WTC11 (cell line): ENCODE results near the gene SELENOI. TPM values are rescaled to one million over a fixed set of nuclear protein-coding genes. Genes with fewer than 3 reads are reported as not detected.
"Not testable (repeated sequence)": the region's sequence is repeated elsewhere in the genome, so short reads cannot be mapped to it uniquely, and the experiment has no call there.

Experiments used
- ATAC-seq: fragments of 200-7000 bp; cut with Tn5 transposase; 2 replicates; pipeline ENCODE4 v1.10.0; 2021; ENCODE audit warnings: mild to moderate bottlenecking, moderate library complexity
- CTCF ChIA-PET: fragments of 300-600 bp; sonication (Branson Sonifier 250); formaldehyde crosslinking; loops from one replicate; lab custom pipeline; 2021; ENCODE audit warnings: antibody characterized with exemption; lab: Charles Lee
- POLR2A ChIA-PET: fragments of 350-600 bp; sonication (Branson Sonifier 250); formaldehyde crosslinking; loops from one replicate; lab custom pipeline; 2021; ENCODE audit warnings: antibody characterized with exemption; lab: Charles Lee
- DNase-seq: peaks from one replicate; pipeline ENCODE4 v3.0.0; 2021; ENCODE audit warnings: low spot score
- H3K27ac Mint-ChIP-seq: 2 replicates; pipeline ENCODE4 v1.8.0; 2021; ENCODE audit warnings: mixed read lengths
- H3K27me3 Mint-ChIP-seq: 2 replicates; pipeline ENCODE4 v1.8.0; 2021; ENCODE audit warnings: low read depth, mild to moderate bottlenecking, moderate library complexity, mixed read lengths
- H3K36me3 Mint-ChIP-seq: 2 replicates; pipeline ENCODE4 v1.8.0; 2021; ENCODE audit warnings: mixed read lengths
- H3K4me1 Mint-ChIP-seq: 2 replicates; pipeline ENCODE4 v1.8.0; 2022; ENCODE audit warnings: mixed read lengths
- H3K4me3 Mint-ChIP-seq: 2 replicates; pipeline ENCODE4 v1.8.0; 2021; ENCODE audit warnings: mild to moderate bottlenecking, moderate library complexity, mixed read lengths
- H3K9me3 Mint-ChIP-seq: 2 replicates; pipeline ENCODE4 v1.8.0; 2021; ENCODE audit warnings: mixed read lengths
- CDX4 ChIP-seq: fragments of 250-450 bp; sonication (Bioruptor Pico); IDR thresholded peaks from 2 replicates; pipeline ENCODE4 v1.9.0; 2021; ENCODE audit warnings: moderate library complexity, mild to moderate bottlenecking, inconsistent platforms, borderline replicate concordance
- CTCF ChIP-seq: fragments of 200-600 bp; IDR thresholded peaks from 2 replicates; pipeline ENCODE4 v1.8.0; 2022; ENCODE audit warnings: antibody characterized with exemption
- ERG ChIP-seq: fragments of 250-450 bp; sonication (Bioruptor Pico); IDR thresholded peaks from 2 replicates; pipeline ENCODE4 v1.8.0; 2021; ENCODE audit warnings: mild to moderate bottlenecking
- FOXK1 ChIP-seq: sonication (generic); formaldehyde crosslinking; IDR thresholded peaks from 2 replicates; pipeline ENCODE4 v1.8.0; 2022; ENCODE audit warnings: mild to moderate bottlenecking, moderate library complexity, missing genetic modification reagents
- GRHL2 ChIP-seq: fragments of 250-450 bp; sonication (Bioruptor Pico); IDR thresholded peaks from 2 replicates; pipeline ENCODE4 v1.8.0; 2022; ENCODE audit warnings: mild to moderate bottlenecking, moderate library complexity; ENCODE audit not compliant: insufficient replicate concordance, severe bottlenecking
- HMGA2 ChIP-seq: fragments of 250-450 bp; sonication (Bioruptor Pico); IDR thresholded peaks from 2 replicates; pipeline ENCODE4 v1.4.0; 2021; ENCODE audit warnings: mild to moderate bottlenecking, moderate library complexity
- KAT7 ChIP-seq: sonication (generic); formaldehyde crosslinking; IDR thresholded peaks from 2 replicates; pipeline ENCODE4 v1.8.1; 2023; ENCODE audit warnings: missing genetic modification reagents, mild to moderate bottlenecking, borderline replicate concordance
- MYBL2 ChIP-seq: sonication (generic); formaldehyde crosslinking; IDR thresholded peaks from 2 replicates; pipeline ENCODE4 v1.8.1; 2023; ENCODE audit warnings: mild to moderate bottlenecking, moderate library complexity, missing genetic modification reagents
- NFE2L1 ChIP-seq: sonication (generic); formaldehyde crosslinking; IDR thresholded peaks from 2 replicates; pipeline ENCODE4 v1.8.1; 2023; ENCODE audit warnings: missing genetic modification reagents
- RELA ChIP-seq: sonication (generic); formaldehyde crosslinking; IDR thresholded peaks from 2 replicates; pipeline ENCODE4 v1.8.1; 2022; ENCODE audit warnings: missing genetic modification reagents, mild to moderate bottlenecking, borderline replicate concordance
- TEAD1 ChIP-seq: sonication (generic); formaldehyde crosslinking; IDR thresholded peaks from 2 replicates; pipeline ENCODE4 v1.8.0; 2022; ENCODE audit warnings: mild to moderate bottlenecking, missing genetic modification reagents
- ZMAT4 ChIP-seq: fragments of 250-450 bp; sonication (Bioruptor Pico); IDR thresholded peaks from 2 replicates; pipeline ENCODE4 v1.9.0; 2021; ENCODE audit warnings: mild to moderate bottlenecking
- ZNF121 ChIP-seq: sonication (generic); formaldehyde crosslinking; IDR thresholded peaks from 2 replicates; pipeline ENCODE4 v1.8.0; 2023; ENCODE audit warnings: missing genetic modification reagents
- ZNF423 ChIP-seq: fragments of 250-450 bp; sonication (Bioruptor Pico); IDR thresholded peaks from 2 replicates; pipeline ENCODE4 v2.1.2; 2022; ENCODE audit warnings: mild to moderate bottlenecking, moderate library complexity
- total RNA-seq: library from RNA; stranded (reverse); gene quantifications from 3 replicates; pipeline ENCODE4 v1.2.3, GENCODE V29; 2021
- TF ChIP-seq, protein P1 (sequence below): fragments of 250-450 bp; sonication (Bioruptor Pico); IDR thresholded peaks from 2 replicates; pipeline ENCODE4 v1.9.0; 2021; ENCODE audit warnings: mild to moderate bottlenecking

The SELENOI gene
- total RNA-seq, 1 experiment from 2014 or later = 53.1 TPM

- ChIA-PET CTCF (interaction anchor here (1.4 kb wide), 1 partner anchor 83 kb away, joined by 3 read pairs; the partner anchor contains the start of gene HADHA), POLR2A (interaction anchor here (1.1 kb wide), 1 partner anchor 8 kb away, joined by 3 read pairs; no protein-coding TSS in a partner anchor)
- ATAC-seq = no peak
- H3K36me3 Mint-ChIP-seq = no peaks in the 10 kb centered on the region
- 0 out of 2 replicates have a peak, but pooled peaks cover 5% of the 10 kb centered on the region for H3K9me3 Mint-ChIP-seq
- no peak overlapping the region for H3K4me3 Mint-ChIP-seq
- peaks cover 7% of the 10 kb centered on the region; the same call in 1 of the 2 replicates for H3K4me1 Mint-ChIP-seq
- no peak overlapping the region for H3K27ac Mint-ChIP-seq
- no peak for DNase-seq
- H3K27me3 Mint-ChIP-seq = no peaks in the 10 kb centered on the region
- no peak for TF ChIP-seq ZNF423 (CRISPR knock-in tag)
- no peak for TF ChIP-seq NFE2L1 (CRISPR knock-in tag)
- TF ChIP-seq HMGA2 (CRISPR knock-in tag) = no peak
These were observed 19.4 kb upstream of the SELENOI start for GRCh38 chr2:26326514-26326913.

GRCh38 chr2:26327291-26328272 lies 18.4 kb upstream of the SELENOI start:
- ATAC-seq = no peak
- DNase-seq = no peak
- Mint-ChIP-seq H3K9me3 (0 out of 2 replicates have a peak, but pooled peaks cover 5% of the 10 kb centered on the region), H3K4me3 (no peak overlapping the region), H3K36me3 (no peaks in the 10 kb centered on the region), H3K27me3 (no peaks in the 10 kb centered on the region), H3K4me1 (peaks cover 7% of the 10 kb centered on the region; the same call in 1 of the 2 replicates), H3K27ac (no peak overlapping the region)
- CTCF ChIA-PET = interaction anchor here (0.7 to 1.4 kb wide), 3 partner anchors 13 to 468 kb away, joined by 3 to 4 read pairs (median 4); partner anchors contain the start of gene HADHA
- POLR2A ChIA-PET = interaction anchor here (0.7 to 1.1 kb wide), 2 partner anchors 10 to 27 kb away, joined by 3 read pairs; no protein-coding TSS in a partner anchor
- TF ChIP-seq CDX4 (no peak), FOXK1 (CRISPR knock-in tag) (no peak), ERG (CRISPR knock-in tag) (no peak), TEAD1 (no peak), KAT7 (CRISPR knock-in tag) (no peak), RELA (no peak), ZMAT4 (CRISPR knock-in tag) (no peak)
- TF ChIP-seq, protein P1, sequence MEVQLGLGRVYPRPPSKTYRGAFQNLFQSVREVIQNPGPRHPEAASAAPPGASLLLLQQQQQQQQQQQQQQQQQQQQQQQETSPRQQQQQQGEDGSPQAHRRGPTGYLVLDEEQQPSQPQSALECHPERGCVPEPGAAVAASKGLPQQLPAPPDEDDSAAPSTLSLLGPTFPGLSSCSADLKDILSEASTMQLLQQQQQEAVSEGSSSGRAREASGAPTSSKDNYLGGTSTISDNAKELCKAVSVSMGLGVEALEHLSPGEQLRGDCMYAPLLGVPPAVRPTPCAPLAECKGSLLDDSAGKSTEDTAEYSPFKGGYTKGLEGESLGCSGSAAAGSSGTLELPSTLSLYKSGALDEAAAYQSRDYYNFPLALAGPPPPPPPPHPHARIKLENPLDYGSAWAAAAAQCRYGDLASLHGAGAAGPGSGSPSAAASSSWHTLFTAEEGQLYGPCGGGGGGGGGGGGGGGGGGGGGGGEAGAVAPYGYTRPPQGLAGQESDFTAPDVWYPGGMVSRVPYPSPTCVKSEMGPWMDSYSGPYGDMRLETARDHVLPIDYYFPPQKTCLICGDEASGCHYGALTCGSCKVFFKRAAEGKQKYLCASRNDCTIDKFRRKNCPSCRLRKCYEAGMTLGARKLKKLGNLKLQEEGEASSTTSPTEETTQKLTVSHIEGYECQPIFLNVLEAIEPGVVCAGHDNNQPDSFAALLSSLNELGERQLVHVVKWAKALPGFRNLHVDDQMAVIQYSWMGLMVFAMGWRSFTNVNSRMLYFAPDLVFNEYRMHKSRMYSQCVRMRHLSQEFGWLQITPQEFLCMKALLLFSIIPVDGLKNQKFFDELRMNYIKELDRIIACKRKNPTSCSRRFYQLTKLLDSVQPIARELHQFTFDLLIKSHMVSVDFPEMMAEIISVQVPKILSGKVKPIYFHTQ (CRISPR knock-in tag) = no peak

- H3K9me3 Mint-ChIP-seq = not testable (repeated sequence)
These were observed 16.9 kb upstream of the SELENOI start for GRCh38 chr2:26329083-26329482.

GRCh38 chr2:26330114-26330549 lies 15.8 kb upstream of the SELENOI start:
- POLR2A ChIA-PET = no interaction called here
- peak; percentile 96 for ATAC-seq
- CTCF ChIA-PET = interaction anchor here (0.5 to 1.8 kb wide), 7 partner anchors 8 to 173 kb away, joined by 3 to 6 read pairs (median 3); no protein-coding TSS in a partner anchor
- no peak overlapping the region for H3K27ac Mint-ChIP-seq
- H3K4me1 Mint-ChIP-seq = peaks cover 11% of the 10 kb centered on the region
- H3K4me3 Mint-ChIP-seq = no peak overlapping the region
- H3K36me3 Mint-ChIP-seq = no peaks in the 10 kb centered on the region
- no peaks in the 10 kb centered on the region for H3K9me3 Mint-ChIP-seq
- DNase-seq = peak; percentile 88
- TF ChIP-seq GRHL2 (no peak), MYBL2 (CRISPR knock-in tag) (no peak), CTCF (peak; percentile 65)
- no peaks in the 10 kb centered on the region for H3K27me3 Mint-ChIP-seq

More at GRCh38 chr2:26329083-26329482, 16.9 kb upstream of the SELENOI start:
- DNase-seq, H3K4me1 Mint-ChIP-seq, CTCF ChIA-PET, H3K27me3 Mint-ChIP-seq, H3K36me3 Mint-ChIP-seq, ATAC-seq, H3K27ac Mint-ChIP-seq, POLR2A ChIA-PET, H3K4me3 Mint-ChIP-seq: not testable (repeated sequence)
- peak; percentile 73; the same call in 1 of the 2 replicates for TF ChIP-seq ZNF121 (CRISPR knock-in tag)
